Liver (tissue), 9 donors: ENCODE results near the gene FOCAD. TPM values are rescaled to one million over a fixed set of nuclear protein-coding genes. Genes with fewer than 3 reads are reported as not detected.

Source experiments
- DNase-seq: peaks from one replicate; pipeline ENCODE4 v3.0.0-alpha.2; 2017; ENCODE audit warnings: low spot score
- H3K27ac ChIP-seq, 2 donors: one replicate each; pipeline ENCODE4 v1.7.0; 2013; ENCODE audit warnings: inconsistent platforms in 2 of 2, low read length in 2 of 2, control low read depth in 1 of 2, low read depth in 1 of 2, mild to moderate bottlenecking in 1 of 2
- H3K27me3 ChIP-seq, 4 donors: one replicate each; pipeline versions ENCODE4 v1.6.1 to v1.7.0; 2013; ENCODE audit warnings: low read length in 3 of 4, inconsistent platforms in 1 of 4, mild to moderate bottlenecking in 1 of 4, moderate library complexity in 1 of 4; ENCODE audit not compliant: control insufficient read depth in 4 of 4, insufficient read depth in 4 of 4
- H3K36me3 ChIP-seq, 4 donors: one replicate each; pipeline versions ENCODE4 v1.6.1 to v1.7.0; 2013; ENCODE audit warnings: low read length in 3 of 4, mild to moderate bottlenecking in 3 of 4, low read depth in 1 of 4, moderate library complexity in 1 of 4; ENCODE audit not compliant: control insufficient read depth in 4 of 4, insufficient read depth in 3 of 4
- H3K4me1 ChIP-seq, 4 donors: one replicate each; pipeline versions ENCODE4 v1.6.1 to v1.7.0; 2013; ENCODE audit warnings: low read length in 3 of 4, mild to moderate bottlenecking in 3 of 4, moderate library complexity in 1 of 4; ENCODE audit not compliant: control insufficient read depth in 4 of 4, insufficient read depth in 4 of 4
- H3K4me3 ChIP-seq, 3 donors: one replicate each; pipeline versions ENCODE4 v1.6.1 to v1.7.0; 2013; ENCODE audit warnings: low read length in 3 of 3, control low read depth in 1 of 3, low read depth in 1 of 3, mild to moderate bottlenecking in 1 of 3
- H3K9ac ChIP-seq, 2 donors: one replicate each; pipeline ENCODE4 v1.7.0; 2013; ENCODE audit warnings: low read length in 2 of 2, mild to moderate bottlenecking in 2 of 2, moderate library complexity in 2 of 2, control low read depth in 1 of 2, low read depth in 1 of 2
- H3K9me3 ChIP-seq, 4 donors: one replicate each; pipeline versions ENCODE4 v1.6.1 to v1.7.0; 2013; ENCODE audit warnings: low read length in 3 of 4; ENCODE audit not compliant: control insufficient read depth in 4 of 4
- ATF3 ChIP-seq: IDR thresholded peaks from 2 replicates; pipeline ENCODE4 v1.6.1; 2016; ENCODE audit warnings: antibody characterized with exemption
- CTCF ChIP-seq: fragments of 150-350 bp; IDR thresholded peaks from 2 replicates; pipeline ENCODE4 v1.5.1; 2017; ENCODE audit warnings: improper control_type of control experiment, low read depth, low read length; ENCODE audit not compliant: missing input control
- EGR1 ChIP-seq, 2 donors: IDR thresholded peaks; 2 replicates each; pipeline ENCODE4 v1.6.1; 2016 to 2018; ENCODE audit warnings: antibody characterized with exemption in 2 of 2, low read depth in 2 of 2
- FOXA1 ChIP-seq: IDR thresholded peaks from 2 replicates; pipeline ENCODE4 v1.6.1; 2016; ENCODE audit warnings: antibody characterized with exemption
- FOXA2 ChIP-seq: IDR thresholded peaks from 2 replicates; pipeline ENCODE4 v1.6.1; 2016; ENCODE audit warnings: antibody characterized with exemption
- GABPA ChIP-seq, 2 donors: IDR thresholded peaks in 1 of 2; conservative IDR thresholded peaks in 1 of 2; 2 replicates each; pipeline ENCODE4 v1.6.1; 2016; ENCODE audit warnings: antibody characterized with exemption in 2 of 2, mild to moderate bottlenecking in 1 of 2, moderate library complexity in 1 of 2
- HNF4A ChIP-seq, 2 donors: conservative IDR thresholded peaks; 2 replicates each; pipeline ENCODE4 v1.6.1; 2016; ENCODE audit warnings: antibody characterized with exemption in 2 of 2, mild to moderate bottlenecking in 2 of 2
- HNF4G ChIP-seq: IDR thresholded peaks from 2 replicates; pipeline ENCODE4 v1.6.1; 2016; ENCODE audit warnings: antibody characterized with exemption
- JUND ChIP-seq, 2 donors: IDR thresholded peaks; 2 replicates each; pipeline ENCODE4 v1.6.1; 2016; ENCODE audit warnings: antibody characterized with exemption in 2 of 2
- MAX ChIP-seq: IDR thresholded peaks from 2 replicates; pipeline ENCODE4 v1.6.1; 2016; ENCODE audit warnings: antibody characterized with exemption
- NR2F2 ChIP-seq: IDR thresholded peaks from 2 replicates; pipeline ENCODE4 v1.6.1; 2016; ENCODE audit warnings: antibody characterized with exemption
- RAD21 ChIP-seq, 2 donors: IDR thresholded peaks; 2 replicates each; pipeline ENCODE4 v1.6.1; 2016; ENCODE audit warnings: antibody characterized with exemption in 2 of 2, mild to moderate bottlenecking in 2 of 2
- REST ChIP-seq: IDR thresholded peaks from 2 replicates; pipeline ENCODE4 v1.6.1; 2016; ENCODE audit warnings: antibody characterized with exemption, mild to moderate bottlenecking
- RXRA ChIP-seq, 2 donors: IDR thresholded peaks; 2 replicates each; pipeline ENCODE4 v1.6.1; 2017 to 2018; ENCODE audit warnings: antibody characterized with exemption in 2 of 2, mild to moderate bottlenecking in 1 of 2
- SP1 ChIP-seq: IDR thresholded peaks from 2 replicates; pipeline ENCODE4 v1.6.1; 2018; ENCODE audit warnings: antibody characterized with exemption, mild to moderate bottlenecking
- TAF1 ChIP-seq: conservative IDR thresholded peaks from 2 replicates; pipeline ENCODE4 v1.6.1; 2016; ENCODE audit warnings: antibody characterized with exemption, mild to moderate bottlenecking
- YY1 ChIP-seq: IDR thresholded peaks from 2 replicates; pipeline ENCODE4 v1.6.1; 2016; ENCODE audit warnings: antibody characterized with exemption, mild to moderate bottlenecking
- ZBTB33 ChIP-seq: IDR thresholded peaks from 2 replicates; pipeline ENCODE4 v1.6.1; 2016; ENCODE audit warnings: antibody characterized with exemption
- WGBS: extraction: QIAGEN DNeasy Blood & Tissue Kit; methylation state at CpG from one replicate; pipeline ENCODE4 v1.1.7; 2013; 5-methylcytosine and 5-hydroxymethylcytosine counted together
- polyA plus RNA-seq, 2 donors: library from polyadenylated mRNA; stranded (reverse) in 1 of 2; unstranded in 1 of 2; fragments of 200-250 nt in 1 of 2; fragments of >200 nt in 1 of 2; fragmentation: Nextera tagmentation in 1 of 2; extraction: Ambion mirVana in 1 of 2; gene quantifications; one replicate each; pipeline versions ENCODE4 v1.2.1 to v1.2.3, GENCODE V29; 2013 to 2015
- total RNA-seq, 2 donors: library from RNA; depleted of rRNA; stranded (reverse); fragments of >200 nt; gene quantifications; one replicate each; pipeline ENCODE4 v1.2.3, GENCODE V29; 2014
- donor health status: healthy.
- donor health status: healthy.
- donor health status: healthy.
- donor health status: healthy.
- donor health status: healthy.

FOCAD gene
- total and polyA plus RNA-seq, 4 donors, result 3.2 to 21.0 (median 10.3) TPM

GRCh38 chr9:20636888-20637440, 47.1 kb upstream of the FOCAD start:
- no peak for DNase-seq
- no peaks in the 10 kb centered on the region for H3K4me1 ChIP-seq
- H3K9ac ChIP-seq, result no peak overlapping the region
- no peaks in the 10 kb centered on the region for H3K36me3 ChIP-seq
- no peak overlapping the region for H3K27ac ChIP-seq
- no peak overlapping the region for H3K4me3 ChIP-seq
- TF ChIP-seq HNF4A (conservative IDR thresholded peaks at IDR 0.05), result no peak
- TF ChIP-seq RAD21 (IDR thresholded peaks at IDR 0.05), result no peak
- no peak for TF ChIP-seq YY1
- TF ChIP-seq MAX, result no peak
- TF ChIP-seq RXRA (IDR thresholded peaks at IDR 0.05), result no peak
- TF ChIP-seq CTCF, result no peak
- TF ChIP-seq FOXA2, result no peak
- no peak for TF ChIP-seq HNF4G
- TF ChIP-seq SP1, result no peak
- 88% methylated on average over 3 of the region's 3 CpGs for WGBS
- H3K9me3 ChIP-seq, result no peaks in the 10 kb centered on the region
- peaks cover 0 to 2% (median 0%) of the 10 kb centered on the region in 4 donors for H3K27me3 ChIP-seq

GRCh38 chr9:20640331-20641187, 43.5 kb upstream of the FOCAD start:
- Histone ChIP-seq H3K36me3 (no peaks in the 10 kb centered on the region), H3K27ac (no peak overlapping the region), H3K27me3 (peaks cover 0 to 2% (median 0%) of the 10 kb centered on the region in 4 donors), H3K4me3 (no peak overlapping the region), H3K4me1 (no peaks in the 10 kb centered on the region), H3K9ac (no peak overlapping the region), H3K9me3 (no peaks in the 10 kb centered on the region)
- no peak for DNase-seq
- 82% methylated on average over 7 of the region's 7 CpGs for WGBS
- no peak for TF ChIP-seq GABPA (IDR thresholded peaks at IDR 0.05 in 1 of 2, conservative IDR thresholded peaks at IDR 0.05 in 1 of 2)
- no peak for TF ChIP-seq YY1
- TF ChIP-seq HNF4A (conservative IDR thresholded peaks at IDR 0.05), result no peak
- no peak for TF ChIP-seq NR2F2
- no peak for TF ChIP-seq FOXA1
- no peak for TF ChIP-seq MAX
- no peak for TF ChIP-seq FOXA2
- no peak for TF ChIP-seq CTCF
- no peak for TF ChIP-seq TAF1
- no peak for TF ChIP-seq RAD21 (IDR thresholded peaks at IDR 0.05)
- no peak for TF ChIP-seq JUND (IDR thresholded peaks at IDR 0.05)
- TF ChIP-seq REST, result no peak
- no peak for TF ChIP-seq ATF3
- TF ChIP-seq EGR1 (IDR thresholded peaks at IDR 0.05; ENCODE audit: low read depth in 2 of 2), result no peak
- no peak for TF ChIP-seq ZBTB33
- no peak for TF ChIP-seq HNF4G
- no peak for TF ChIP-seq SP1
- TF ChIP-seq RXRA (IDR thresholded peaks at IDR 0.05), result no peak
